NCI-H1105 treated with DMSO at 0.1 percent for 48 hours (cell line): Measurements from ENCODE around the gene CEP120.
"Not testable (repeated sequence)": the region's sequence is repeated elsewhere in the genome, so short reads cannot be mapped to it uniquely, and the experiment has no call there.

Source experiments
- DNase-seq: peaks from one replicate; lab custom pipeline; 2025; lab: John Stamatoyannopoulos, UW

Gene CEP120

GRCh38 chr5:123438902-123439301 lies 15.7 kb upstream of the CEP120 start:
- peak; percentile 7 for DNase-seq

GRCh38 chr5:123438244-123438643 lies 15.0 kb upstream of the CEP120 start:
- DNase-seq = no peak

GRCh38 chr5:123436201-123436600 lies 13.0 kb upstream of the CEP120 start:
- DNase-seq = no peak

GRCh38 chr5:123434796-123435195 lies 11.6 kb upstream of the CEP120 start:
- DNase-seq = no peak

- DNase-seq = no peak
Measured at GRCh38 chr5:123433596-123433995, 10.4 kb upstream of the CEP120 start.

GRCh38 chr5:123430441-123430840 lies 7.2 kb upstream of the CEP120 start:
- not testable (repeated sequence) for DNase-seq

- no peak for DNase-seq
Measured at GRCh38 chr5:123429993-123430392, 6.8 kb upstream of the CEP120 start.

- no peak for DNase-seq
Measured at GRCh38 chr5:123429221-123429954, 6.2 kb upstream of the CEP120 start.

- DNase-seq = no peak
Measured at GRCh38 chr5:123428521-123429220, 5.5 kb upstream of the CEP120 start.

GRCh38 chr5:123427281-123427680 lies 4.1 kb upstream of the CEP120 start:
- DNase-seq = no peak

- DNase-seq = no peak
Measured at GRCh38 chr5:123425431-123425830, 2.2 kb upstream of the CEP120 start.

GRCh38 chr5:123422433-123423277 lies 548 bp downstream of the CEP120 start:
- DNase-seq = peak; percentile 32

GRCh38 chr5:123421773-123422172 lies 1.4 kb downstream of the CEP120 start:
- DNase-seq = no peak

GRCh38 chr5:123414974-123415373 lies 8.2 kb downstream of the CEP120 start:
- DNase-seq = no peak

GRCh38 chr5:123412206-123412605 lies 11.0 kb downstream of the CEP120 start:
- DNase-seq = no peak

GRCh38 chr5:123401999-123402398 lies 21.2 kb downstream of the CEP120 start:
- DNase-seq = not testable (repeated sequence)

- no peak for DNase-seq
Measured at GRCh38 chr5:123401320-123401719, 21.9 kb downstream of the CEP120 start.

GRCh38 chr5:123400870-123401291 lies 22.3 kb downstream of the CEP120 start:
- not testable (repeated sequence) for DNase-seq

GRCh38 chr5:123398058-123398733 lies 25.0 kb downstream of the CEP120 start:
- DNase-seq = no peak

GRCh38 chr5:123397538-123397937 lies 25.7 kb downstream of the CEP120 start:
- no peak for DNase-seq

GRCh38 chr5:123391009-123391408 lies 32.2 kb downstream of the CEP120 start:
- DNase-seq = no peak

- no peak for DNase-seq
Measured at GRCh38 chr5:123389794-123390193, 33.4 kb downstream of the CEP120 start.
